ENCODE results near the gene FERMT3.

Gene FERMT3

GRCh38 chr11:64234647-64235379, 28.3 kb downstream of the FERMT3 start:
- DNase-seq (ENCODE audit: low read depth): no peak
- no peak for TF ChIP-seq CTCF (IDR thresholded peaks at IDR 0.05; ENCODE audit: control insufficient read depth, insufficient read depth, low read depth, low read length, missing control alignments)
- peak overlapping the region; percentile 67 for H3K4me3 ChIP-seq (ENCODE audit: control insufficient read depth, low read depth, low read length)

- no peak for DNase-seq (ENCODE audit: low read depth)
- peak overlapping the region; percentile 67 for H3K4me3 ChIP-seq (ENCODE audit: control insufficient read depth, low read depth, low read length)
- no peak for TF ChIP-seq CTCF (IDR thresholded peaks at IDR 0.05; ENCODE audit: control insufficient read depth, insufficient read depth, low read depth, low read length, missing control alignments)
Measured at GRCh38 chr11:64235437-64236161, 29.1 kb downstream of the FERMT3 start.

GRCh38 chr11:64237484-64237951, 31.0 kb downstream of the FERMT3 start:
- TF ChIP-seq CTCF (IDR thresholded peaks at IDR 0.05; ENCODE audit: control insufficient read depth, insufficient read depth, low read depth, low read length, missing control alignments): no peak
- H3K4me3 ChIP-seq (ENCODE audit: control insufficient read depth, low read depth, low read length): no peak overlapping the region
- no peak for DNase-seq (ENCODE audit: low read depth)

GRCh38 chr11:64238076-64238475, 31.6 kb downstream of the FERMT3 start:
- H3K4me3 ChIP-seq (ENCODE audit: control insufficient read depth, low read depth, low read length): no peak overlapping the region
- DNase-seq (ENCODE audit: low read depth): no peak

GRCh38 chr11:64238999-64239398, 32.5 kb downstream of the FERMT3 start:
- no peak overlapping the region for H3K4me3 ChIP-seq (ENCODE audit: control insufficient read depth, low read depth, low read length)
- DNase-seq (ENCODE audit: low read depth): no peak
- TF ChIP-seq CTCF (IDR thresholded peaks at IDR 0.05; ENCODE audit: control insufficient read depth, insufficient read depth, low read depth, low read length, missing control alignments): no peak

More at GRCh38 chr11:64238076-64238475, 31.6 kb downstream of the FERMT3 start:
- no peak for TF ChIP-seq CTCF (IDR thresholded peaks at IDR 0.05; ENCODE audit: control insufficient read depth, insufficient read depth, low read depth, low read length, missing control alignments)

GRCh38 chr11:64239662-64240434, 33.3 kb downstream of the FERMT3 start:
- no peak for DNase-seq (ENCODE audit: low read depth)
- H3K4me3 ChIP-seq (ENCODE audit: control insufficient read depth, low read depth, low read length): peak overlapping the region; percentile 75
- TF ChIP-seq CTCF (IDR thresholded peaks at IDR 0.05; ENCODE audit: control insufficient read depth, insufficient read depth, low read depth, low read length, missing control alignments): no peak

Data from AG09309 (cell line).